Trophoblast cell (in vitro differentiated cells and primary cell): ENCODE measurements around the gene UST.
A peak's percentile ranks its signal among the peaks of the same experiment; 100 is the strongest.

Experiments
- DNase-seq, 2 donors: peaks; one replicate each; pipeline ENCODE4 v3.0.0-alpha.2; 2016
- H2AFZ ChIP-seq: 2 replicates; pipeline ENCODE4 v1.6.1; 2013; ENCODE audit warnings: low read length, moderate library complexity, mild to moderate bottlenecking; ENCODE audit not compliant: insufficient read depth, poor library complexity
- H2AK5ac ChIP-seq: 2 replicates; pipeline ENCODE4 v1.6.1; 2013; ENCODE audit warnings: mild to moderate bottlenecking, low read length
- H2BK120ac ChIP-seq: 2 replicates; pipeline ENCODE4 v1.6.1; 2013; ENCODE audit warnings: low read length, mild to moderate bottlenecking, moderate library complexity; ENCODE audit not compliant: insufficient read depth, poor library complexity
- H2BK12ac ChIP-seq: 2 replicates; pipeline ENCODE4 v1.6.1; 2013; ENCODE audit warnings: mild to moderate bottlenecking, low read length, moderate library complexity
- H2BK5ac ChIP-seq: 2 replicates; pipeline ENCODE4 v1.6.1; 2013; ENCODE audit warnings: low read length, low read depth, moderate library complexity, mild to moderate bottlenecking; ENCODE audit not compliant: poor library complexity
- H3K14ac ChIP-seq: 2 replicates; pipeline ENCODE4 v1.6.1; 2013; ENCODE audit warnings: mild to moderate bottlenecking, low read length
- H3K18ac ChIP-seq: 2 replicates; pipeline ENCODE4 v1.6.1; 2013; ENCODE audit warnings: mild to moderate bottlenecking, low read length
- H3K23ac ChIP-seq: 2 replicates; pipeline ENCODE4 v1.6.1; 2013; ENCODE audit warnings: low read length
- H3K27ac ChIP-seq: 2 replicates; pipeline ENCODE4 v1.5.1; 2013; ENCODE audit warnings: low read depth, mild to moderate bottlenecking, inconsistent platforms, low read length, moderate library complexity
- H3K27me3 ChIP-seq: 2 replicates; pipeline ENCODE4 v1.6.1; 2013; ENCODE audit warnings: inconsistent platforms, mild to moderate bottlenecking, low read length, moderate library complexity; ENCODE audit not compliant: insufficient read depth
- H3K36me3 ChIP-seq, 2 experiments: 1 replicate in 1 of 2; 2 replicates in 1 of 2; pipeline ENCODE4 v1.6.1; 2013; ENCODE audit warnings: low read length in 2 of 2, mild to moderate bottlenecking in 2 of 2, moderate library complexity in 1 of 2; ENCODE audit not compliant: insufficient read depth in 2 of 2, control insufficient read depth in 1 of 2
- H3K4ac ChIP-seq: 2 replicates; pipeline ENCODE4 v1.6.1; 2013; ENCODE audit warnings: low read depth, mild to moderate bottlenecking, low read length, moderate library complexity
- H3K4me1 ChIP-seq, 2 experiments: 1 replicate in 1 of 2; 2 replicates in 1 of 2; pipeline ENCODE4 v1.6.1; 2013; ENCODE audit warnings: low read length in 2 of 2, mild to moderate bottlenecking in 2 of 2, moderate library complexity in 1 of 2; ENCODE audit not compliant: insufficient read depth in 2 of 2, control insufficient read depth in 1 of 2
- H3K4me2 ChIP-seq: 2 replicates; pipeline ENCODE4 v1.6.1; 2013; ENCODE audit warnings: inconsistent platforms, mild to moderate bottlenecking, low read length, moderate library complexity
- H3K4me3 ChIP-seq: 2 replicates; pipeline ENCODE4 v1.5.1; 2013; ENCODE audit warnings: mild to moderate bottlenecking, low read depth, low read length, inconsistent platforms
- H3K79me1 ChIP-seq: one replicate; pipeline ENCODE4 v1.6.1; 2013; ENCODE audit warnings: low read length
- H3K79me2 ChIP-seq: 2 replicates; pipeline ENCODE4 v1.6.1; 2013; ENCODE audit warnings: low read length, mild to moderate bottlenecking; ENCODE audit not compliant: control insufficient read depth, insufficient read depth, poor library complexity
- H3K9ac ChIP-seq: 2 replicates; pipeline ENCODE4 v1.6.1; 2013; ENCODE audit warnings: mild to moderate bottlenecking, low read length
- H3K9me3 ChIP-seq: 2 replicates; pipeline ENCODE4 v1.6.1; 2013; ENCODE audit warnings: low read depth, mild to moderate bottlenecking, control low read depth, inconsistent platforms, low read length; ENCODE audit not compliant: insufficient read depth
- H4K12ac ChIP-seq: 2 replicates; pipeline ENCODE4 v1.6.1; 2013; ENCODE audit warnings: low read depth, mild to moderate bottlenecking, low read length, moderate library complexity
- H4K8ac ChIP-seq: 2 replicates; pipeline ENCODE4 v1.6.1; 2013; ENCODE audit warnings: low read depth, mild to moderate bottlenecking, low read length, moderate library complexity
- H4K91ac ChIP-seq: one replicate; pipeline ENCODE4 v1.6.1; 2013; ENCODE audit warnings: low read depth, mild to moderate bottlenecking, low read length, moderate library complexity
- WGBS: extraction: QIAGEN DNeasy Blood & Tissue Kit; methylation state at CpG from one replicate; pipeline ENCODE4 v1.1.7; 2013; ENCODE audit warnings: missing lambda C conversion rate; ENCODE audit not compliant: insufficient read length, insufficient coverage; ENCODE audit errors: extremely low coverage; 5-methylcytosine and 5-hydroxymethylcytosine counted together

Gene UST

DNA sequence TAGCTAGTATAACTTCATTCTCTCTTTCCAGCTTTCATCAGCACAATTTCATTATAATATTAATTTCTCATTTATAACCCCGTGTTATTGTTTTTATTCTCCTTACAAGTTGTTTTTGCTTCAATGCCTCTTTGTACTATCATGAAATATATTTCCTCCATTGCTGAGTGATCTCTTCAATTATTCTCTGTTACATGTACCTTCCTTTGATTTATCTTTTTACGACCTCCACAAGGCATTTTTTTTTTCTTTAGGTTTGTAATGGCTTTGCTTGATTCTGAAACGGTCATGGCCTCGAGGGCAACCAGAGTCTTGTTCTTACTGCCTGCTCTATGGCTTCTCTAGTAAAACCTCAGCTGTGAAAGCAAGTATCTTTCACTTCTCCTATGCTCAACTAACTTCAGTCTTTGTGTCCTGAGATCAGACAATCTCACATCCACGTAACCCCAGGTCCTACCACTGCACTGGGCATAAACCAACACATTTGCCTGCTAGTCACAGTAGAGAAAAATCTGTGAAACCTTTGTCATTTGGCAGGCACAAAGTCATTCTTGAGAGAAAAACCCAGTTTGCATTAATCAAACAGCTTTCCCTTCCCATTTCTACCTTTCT is 119.9 kb downstream of the UST start:
- Histone ChIP-seq H3K79me1 (no peaks in the 10 kb centered on the region), H3K9me3 (no peaks in the 10 kb centered on the region), H3K18ac (no peak overlapping the region), H3K4me3 (no peak overlapping the region), H2AK5ac (no peak overlapping the region), H2BK5ac (no peak overlapping the region), H3K9ac (no peak overlapping the region), H4K12ac (no peak overlapping the region), H3K4me2 (no peak overlapping the region), H4K91ac (no peak overlapping the region), H2BK120ac (no peak overlapping the region), H3K27ac (no peak overlapping the region), H2BK12ac (no peak overlapping the region), H4K8ac (no peak overlapping the region), H3K23ac (no peak overlapping the region), H3K4ac (no peak overlapping the region), H3K79me2 (no peaks in the 10 kb centered on the region), H3K4me1 (no peaks in the 10 kb centered on the region), H2AFZ (no peak overlapping the region), H3K27me3 (no peaks in the 10 kb centered on the region), H3K14ac (no peak overlapping the region), H3K36me3 (no peaks in the 10 kb centered on the region)
- WGBS: 100% methylated on average over 1 of the region's 5 CpGs
- no peak for DNase-seq

DNA sequence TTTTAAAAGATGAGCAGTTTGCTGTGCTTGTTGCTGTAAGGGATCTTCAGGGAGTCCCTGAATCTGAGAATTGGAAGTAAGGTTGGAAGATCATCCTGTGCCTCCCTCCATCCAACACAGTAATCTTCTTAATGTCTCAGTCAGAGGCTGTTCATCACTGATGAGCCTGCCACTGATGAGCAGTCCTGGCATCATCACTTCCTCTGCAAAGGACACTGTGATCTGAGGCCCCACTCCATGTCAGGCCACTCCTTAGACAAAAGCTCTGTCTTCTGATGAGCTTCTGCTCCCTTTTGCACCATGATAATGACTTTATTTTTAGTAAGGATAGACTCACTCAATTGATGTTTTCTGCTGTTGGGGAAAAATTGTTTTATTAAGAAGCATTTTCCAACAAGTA is 121.0 kb downstream of the UST start:
- H2BK120ac ChIP-seq: no peak overlapping the region
- H3K18ac ChIP-seq: no peak overlapping the region
- H3K79me1 ChIP-seq: no peaks in the 10 kb centered on the region
- H2BK12ac ChIP-seq: no peak overlapping the region
- H3K27ac ChIP-seq: no peak overlapping the region
- H4K12ac ChIP-seq: no peak overlapping the region
- no peak overlapping the region for H4K91ac ChIP-seq
- H4K8ac ChIP-seq: no peak overlapping the region
- H3K23ac ChIP-seq: no peak overlapping the region
- no peak overlapping the region for H3K4me2 ChIP-seq
- H3K4me3 ChIP-seq: no peak overlapping the region
- no peak overlapping the region for H2BK5ac ChIP-seq
- no peak overlapping the region for H2AK5ac ChIP-seq
- no peaks in the 10 kb centered on the region for H3K36me3 ChIP-seq
- no peaks in the 10 kb centered on the region for H3K9me3 ChIP-seq
- no peaks in the 10 kb centered on the region for H3K27me3 ChIP-seq
- no peaks in the 10 kb centered on the region for H3K79me2 ChIP-seq
- H2AFZ ChIP-seq: no peak overlapping the region
- no peaks in the 10 kb centered on the region for H3K4me1 ChIP-seq
- H3K9ac ChIP-seq: no peak overlapping the region
- no peak overlapping the region for H3K14ac ChIP-seq
- peak overlapping the region; percentile 4 for H3K4ac ChIP-seq
- DNase-seq: no peak

DNA sequence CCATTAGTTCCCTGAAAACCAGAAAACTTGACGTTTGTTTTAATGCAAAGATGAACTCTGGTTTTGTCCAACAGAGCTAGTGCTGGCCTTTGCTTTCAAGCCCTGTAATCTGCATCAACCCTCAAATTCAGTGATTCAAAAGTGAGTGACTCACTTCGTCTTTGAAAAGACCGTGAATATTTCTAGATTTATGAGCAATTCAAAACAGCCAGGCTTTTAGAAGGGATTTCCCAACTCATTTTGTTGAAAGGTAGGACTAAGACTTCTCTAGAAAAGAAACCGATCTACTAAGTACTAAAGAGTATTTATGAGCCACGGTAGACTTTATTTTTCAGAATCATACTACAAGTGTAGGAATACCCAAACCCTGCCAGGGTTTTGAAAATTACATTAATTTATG is 121.5 kb downstream of the UST start:
- Histone ChIP-seq H3K4me3 (no peak overlapping the region), H3K27ac (no peak overlapping the region)

DNA sequence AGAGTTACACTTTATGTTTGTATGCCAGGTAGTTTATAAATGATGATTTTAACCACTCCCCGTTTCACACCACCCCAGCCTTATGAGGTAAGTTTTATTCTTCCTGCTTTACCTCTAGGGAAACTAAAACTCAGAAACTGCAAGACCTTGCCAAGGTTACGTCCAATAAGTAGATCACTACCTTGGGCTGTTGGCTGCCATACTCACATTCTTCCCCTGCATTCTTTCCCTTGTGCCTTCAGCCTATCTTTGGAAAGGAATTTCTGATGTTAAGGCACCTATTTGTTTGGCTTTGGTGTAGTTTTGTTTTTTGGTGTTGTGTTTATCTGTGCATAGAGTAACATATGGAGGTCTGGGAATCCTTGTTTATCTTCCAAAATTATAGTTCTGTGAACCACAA is 122.1 kb downstream of the UST start:
- no peak overlapping the region for H2BK120ac ChIP-seq
- no peak overlapping the region for H2AFZ ChIP-seq
- H3K14ac ChIP-seq: no peak overlapping the region
- H3K9me3 ChIP-seq: no peaks in the 10 kb centered on the region
- DNase-seq: peak in 1 of 2 donors; percentile 21
- H3K4ac ChIP-seq: no peak overlapping the region
- no peak overlapping the region for H2AK5ac ChIP-seq
- H3K27ac ChIP-seq: no peak overlapping the region
- no peaks in the 10 kb centered on the region for H3K36me3 ChIP-seq
- H3K4me2 ChIP-seq: no peak overlapping the region
- H3K79me1 ChIP-seq: no peaks in the 10 kb centered on the region
- H3K9ac ChIP-seq: no peak overlapping the region
- no peak overlapping the region for H2BK5ac ChIP-seq
- no CpG with 5 or more reads among the region's 2 CpGs for WGBS
- no peaks in the 10 kb centered on the region for H3K79me2 ChIP-seq
- no peak overlapping the region for H2BK12ac ChIP-seq
- no peak overlapping the region for H3K4me3 ChIP-seq
- no peak overlapping the region for H4K91ac ChIP-seq
- H4K8ac ChIP-seq: no peak overlapping the region
- no peaks in the 10 kb centered on the region for H3K27me3 ChIP-seq
- no peak overlapping the region for H3K23ac ChIP-seq
- H4K12ac ChIP-seq: no peak overlapping the region
- no peaks in the 10 kb centered on the region for H3K4me1 ChIP-seq
- H3K18ac ChIP-seq: no peak overlapping the region

More for the DNA sequence above, 121.5 kb downstream of the UST start:
- Histone ChIP-seq H2AFZ (no peak overlapping the region), H3K4me2 (no peak overlapping the region), H3K4me1 (no peaks in the 10 kb centered on the region), H3K9me3 (no peaks in the 10 kb centered on the region), H2AK5ac (no peak overlapping the region), H2BK5ac (no peak overlapping the region), H3K14ac (no peak overlapping the region), H4K91ac (no peak overlapping the region), H3K9ac (no peak overlapping the region), H4K8ac (no peak overlapping the region), H3K23ac (no peak overlapping the region), H2BK12ac (no peak overlapping the region), H2BK120ac (no peak overlapping the region), H3K18ac (no peak overlapping the region), H4K12ac (no peak overlapping the region), H3K36me3 (no peaks in the 10 kb centered on the region), H3K4ac (no peak overlapping the region), H3K79me2 (no peaks in the 10 kb centered on the region), H3K79me1 (no peaks in the 10 kb centered on the region), H3K27me3 (no peaks in the 10 kb centered on the region)
- peak in 1 of 2 donors; percentile 19 for DNase-seq
- no CpG with 5 or more reads among the region's 5 CpGs for WGBS
